ENCODE results near the gene IFNA1.

DNA sequence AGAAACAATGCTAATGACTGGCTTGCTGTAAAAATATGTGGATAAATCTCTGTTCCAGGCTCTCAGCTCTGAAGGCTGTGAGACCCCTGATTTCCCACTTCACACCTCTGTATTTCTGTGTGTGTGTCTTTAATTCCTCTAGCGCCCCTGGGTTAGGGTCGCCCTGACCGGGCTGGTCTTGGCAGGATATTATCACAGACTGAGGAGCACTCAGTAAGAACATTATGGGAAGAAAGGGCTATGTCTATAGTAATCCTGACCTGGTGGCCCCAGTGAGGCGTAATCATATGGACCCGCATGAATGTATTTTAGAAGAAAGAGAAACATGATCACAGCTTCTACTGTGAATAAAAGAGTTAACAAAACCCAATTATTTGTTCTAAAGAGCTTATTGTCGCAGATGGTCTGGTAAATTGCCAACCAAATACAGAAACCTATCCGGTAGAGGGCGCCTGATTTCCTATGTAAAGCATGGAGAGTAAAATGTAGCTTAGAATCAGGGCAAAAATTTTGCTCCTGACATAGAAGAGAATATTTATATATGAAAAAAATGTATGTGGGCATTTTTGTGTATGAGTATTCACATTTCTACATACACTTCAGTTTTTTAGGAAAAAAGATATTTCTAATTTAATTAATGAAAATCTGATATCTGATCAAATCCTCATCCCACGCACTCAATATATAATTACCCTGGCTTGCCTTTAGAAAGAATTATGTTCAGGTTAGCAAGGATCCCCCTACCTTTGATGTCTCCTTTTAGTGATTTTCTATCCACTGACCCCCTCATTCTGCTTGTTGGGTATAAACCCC lies 5.8 kb upstream of the IFNA1 start:
- TF ChIP-seq POLR2A (IDR thresholded peaks at IDR 0.05; ENCODE audit: low read depth, low read length) (no peak), POU2F2 (IDR thresholded peaks at IDR 0.05; ENCODE audit: low read depth, low read length) (no peak), POLR2AphosphoS5 (IDR thresholded peaks at IDR 0.05; ENCODE audit: low read depth, low read length) (no peak), TAF1 (IDR thresholded peaks at IDR 0.05; ENCODE audit: low read depth, low read length) (no peak), PAX5 (IDR thresholded peaks at IDR 0.05; ENCODE audit: insufficient read depth, low read length, severe bottlenecking) (no peak)

Measured in GM12891 (cell line).